K562 (cell line): ENCODE measurements around the gene YTHDC1. TPM values are rescaled to one million over a fixed set of nuclear protein-coding genes. Genes with fewer than 3 reads are reported as not detected.

Experiments
- CBFB ChIP-seq: sonication (generic); formaldehyde crosslinking; IDR thresholded peaks from 2 replicates; pipeline ENCODE4 v1.4.0; 2020; ENCODE audit warnings: mild to moderate bottlenecking, missing genetic modification reagents
- DLX4 ChIP-seq: fragments of 250-450 bp; sonication (Bioruptor Pico); IDR thresholded peaks from 2 replicates; pipeline ENCODE4 v1.6.1; 2021; ENCODE audit warnings: mild to moderate bottlenecking
- HOXB6 ChIP-seq: fragments of 250-450 bp; sonication (Bioruptor Pico); IDR thresholded peaks from 2 replicates; pipeline ENCODE4 v1.5.1; 2022; ENCODE audit warnings: mild to moderate bottlenecking, borderline replicate concordance
- MLX ChIP-seq, 2 experiments: fragments of 450-650 bp in 1 of 2; sonication (generic) in 1 of 2; formaldehyde crosslinking; conservative IDR thresholded peaks; 2 replicates each; pipeline versions ENCODE4 v1.4.0 to v1.8.1; 2020 to 2022; ENCODE audit warnings: mild to moderate bottlenecking in 1 of 2, missing genetic modification reagents in 1 of 2
- NONO ChIP-seq, 2 experiments: fragments of 200-400 bp in 1 of 2; fragments of 450-650 bp in 1 of 2; formaldehyde crosslinking in 1 of 2; IDR thresholded peaks; 2 replicates each; pipeline ENCODE4 v1.6.1; 2017; ENCODE audit warnings: low read depth in 2 of 2, mild to moderate bottlenecking in 2 of 2, moderate library complexity in 2 of 2, low read length in 1 of 2
- PHB ChIP-seq: fragments of 250-450 bp; sonication (Bioruptor Pico); IDR thresholded peaks from 2 replicates; pipeline ENCODE4 v1.5.0; 2021
- PHB2 ChIP-seq: fragments of 450-650 bp; IDR thresholded peaks from 2 replicates; pipeline ENCODE4 v1.6.1; 2017; ENCODE audit warnings: low read depth
- POLR2AphosphoS2 ChIP-seq: IDR thresholded peaks from 2 replicates; pipeline ENCODE4 v1.6.1; 2012; ENCODE audit warnings: low read length, improper control_type of control experiment
- THRB ChIP-seq: fragments of 450-650 bp; formaldehyde crosslinking; conservative IDR thresholded peaks from 2 replicates; pipeline ENCODE4 v1.4.0; 2022; ENCODE audit warnings: mild to moderate bottlenecking, missing genetic modification characterization
- XRCC5 ChIP-seq: fragments of 200-400 bp; formaldehyde crosslinking; IDR thresholded peaks from 2 replicates; pipeline ENCODE4 v1.6.1; 2017; ENCODE audit warnings: low read depth, mild to moderate bottlenecking, low read length
- ZBTB17 ChIP-seq: fragments of 450-650 bp; formaldehyde crosslinking; IDR thresholded peaks from 2 replicates; pipeline ENCODE4 v1.4.0; 2020; ENCODE audit warnings: mild to moderate bottlenecking
- ZBTB49 ChIP-seq: sonication (generic); formaldehyde crosslinking; IDR thresholded peaks from 2 replicates; pipeline ENCODE4 v1.8.0; 2022; ENCODE audit warnings: missing genetic modification reagents, mild to moderate bottlenecking, borderline replicate concordance
- ZHX1 ChIP-seq: fragments of 150-350 bp; conservative IDR thresholded peaks from 2 replicates; pipeline ENCODE4 v1.6.1; 2014; ENCODE audit warnings: low read length
- ZNF324 ChIP-seq: fragments of 250-450 bp; sonication (Bioruptor Pico); IDR thresholded peaks from 2 replicates; pipeline ENCODE4 v1.4.0; 2020; ENCODE audit warnings: mild to moderate bottlenecking
- ZNF384 ChIP-seq: IDR thresholded peaks from 2 replicates; pipeline ENCODE4 v1.6.1; 2012; ENCODE audit warnings: low read depth, low read length, improper control_type of control experiment
- ZNF449 ChIP-seq: fragments of 250-450 bp; sonication (Bioruptor Pico); IDR thresholded peaks from 2 replicates; pipeline ENCODE4 v1.8.0; 2022; ENCODE audit warnings: moderate library complexity, mild to moderate bottlenecking, inconsistent platforms
- ZNF644 ChIP-seq: fragments of 200-800 bp; sonication (Bioruptor generic); IDR thresholded peaks from 2 replicates; pipeline ENCODE4 v1.6.1; 2016; ENCODE audit warnings: low read depth, missing genetic modification characterization, missing compliant biosample characterization
- ZNF655 ChIP-seq: fragments of 250-450 bp; sonication (Bioruptor Pico); IDR thresholded peaks from 2 replicates; pipeline ENCODE4 v1.5.0; 2021
- polyA plus RNA-seq, 8 experiments: library from polyadenylated mRNA; depleted of rRNA in 4 of 8; stranded (reverse) in 5 of 8; unstranded in 3 of 8; fragments of >200 nt; fragmentation: Nextera tagmentation in 2 of 8; fragmentation: Illumina TruSeq in 1 of 8; extraction: Ambion mirVana in 2 of 8; extraction: Trizol in 1 of 8; gene quantifications; 2 replicates each; pipeline versions ENCODE4 v1.2.1 to v1.2.3, GENCODE V29; 2011 to 2014; ENCODE audit warnings: inconsistent platforms in 1 of 8, missing spikeins in 1 of 8
- total RNA-seq, 7 experiments: library from RNA; depleted of rRNA in 6 of 7; stranded (reverse); fragments of >200 nt in 6 of 7; fragmentation: Illumina TruSeq in 2 of 7; extraction: Trizol in 2 of 7; gene quantifications; 2 replicates each; pipeline versions ENCODE4 v1.2.1 to v1.2.3, GENCODE V29; 2011 to 2021; ENCODE audit warnings: low replicate concordance in 1 of 7

The YTHDC1 gene
- total and polyA plus RNA-seq, 9 of the 15 experiments (the other 6 are each of a cell fraction or from before 2014, with no cell fraction given), result 9.8 to 65.4 (median 51.7) TPM

- no peak for TF ChIP-seq THRB (CRISPR knock-in tag)
- TF ChIP-seq PHB2, result no peak
- no peak for TF ChIP-seq MLX (CRISPR knock-in tag; conservative IDR thresholded peaks at IDR 0.05)
- no peak for TF ChIP-seq ZHX1
- no peak for TF ChIP-seq POLR2AphosphoS2
- no peak for TF ChIP-seq ZNF324 (CRISPR knock-in tag)
- TF ChIP-seq ZNF384, result peak; percentile 98
- TF ChIP-seq HOXB6 (CRISPR knock-in tag), result no peak
- TF ChIP-seq ZBTB17 (CRISPR knock-in tag), result no peak
- no peak for TF ChIP-seq NONO (IDR thresholded peaks at IDR 0.05; ENCODE audit: low read depth in 2 of 2, low read length in 1 of 2)
- TF ChIP-seq DLX4 (CRISPR knock-in tag), result no peak
- TF ChIP-seq ZNF655 (CRISPR knock-in tag), result no peak
- TF ChIP-seq XRCC5, result no peak
- TF ChIP-seq ZNF449 (CRISPR knock-in tag), result no peak
- TF ChIP-seq CBFB, result no peak
- TF ChIP-seq ZNF644 (tag), result 0 out of 2 replicates have a peak, but pooled peaks have one; percentile 58
- no peak for TF ChIP-seq ZBTB49 (CRISPR knock-in tag)
- TF ChIP-seq PHB (CRISPR knock-in tag), result no peak
Measured at GRCh38 chr4:68361146-68361589, 11.3 kb upstream of the YTHDC1 start (continued).
